Measurements from ENCODE around the gene MLLT3.

The MLLT3 gene

DNA sequence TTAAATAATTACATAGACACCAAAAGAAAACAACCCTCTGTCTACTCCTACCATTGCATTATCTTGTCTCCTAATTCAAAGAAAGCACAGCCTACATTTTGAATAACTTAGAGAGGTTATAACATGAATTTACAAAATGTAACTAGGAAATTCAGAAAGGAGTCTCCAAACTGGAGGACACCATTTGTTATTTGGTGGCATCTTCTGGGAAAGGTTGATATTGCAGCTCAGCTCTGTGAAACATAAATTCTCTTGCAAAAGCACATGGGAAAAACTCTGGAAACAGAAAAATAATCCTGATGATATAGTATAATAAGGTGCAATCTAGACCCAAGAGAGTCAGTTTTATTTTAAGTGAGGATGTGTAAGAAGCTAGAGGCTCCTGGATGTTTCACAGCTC, 215.3 kb downstream of the MLLT3 start:
- DNase-seq: no peak

- no peak for DNase-seq
These were observed 216.0 kb downstream of the MLLT3 start for GRCh38 chr9:20406344-20406743.

DNA sequence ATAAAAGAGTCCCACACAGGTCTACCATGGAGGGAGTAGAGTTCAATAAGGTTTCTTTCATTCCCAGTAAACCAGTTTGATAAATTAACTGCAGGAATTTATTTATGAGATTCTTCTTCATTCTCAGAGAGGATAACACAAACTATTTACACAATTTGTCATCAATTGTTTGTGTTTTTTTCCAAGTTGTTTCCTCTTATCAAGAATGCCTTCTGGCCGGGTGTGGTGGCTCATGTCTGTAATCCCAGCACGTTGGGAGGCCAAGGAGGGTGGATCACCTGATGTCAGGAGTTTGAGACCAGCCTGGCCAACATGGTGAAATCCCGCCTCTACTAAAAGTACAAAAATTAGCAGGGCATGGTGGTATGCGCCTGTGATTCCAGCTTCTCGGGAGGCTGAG, 216.7 kb downstream of the MLLT3 start:
- DNase-seq: no peak

- no peak for DNase-seq
These were observed 217.2 kb downstream of the MLLT3 start for GRCh38 chr9:20405078-20405477.

DNA sequence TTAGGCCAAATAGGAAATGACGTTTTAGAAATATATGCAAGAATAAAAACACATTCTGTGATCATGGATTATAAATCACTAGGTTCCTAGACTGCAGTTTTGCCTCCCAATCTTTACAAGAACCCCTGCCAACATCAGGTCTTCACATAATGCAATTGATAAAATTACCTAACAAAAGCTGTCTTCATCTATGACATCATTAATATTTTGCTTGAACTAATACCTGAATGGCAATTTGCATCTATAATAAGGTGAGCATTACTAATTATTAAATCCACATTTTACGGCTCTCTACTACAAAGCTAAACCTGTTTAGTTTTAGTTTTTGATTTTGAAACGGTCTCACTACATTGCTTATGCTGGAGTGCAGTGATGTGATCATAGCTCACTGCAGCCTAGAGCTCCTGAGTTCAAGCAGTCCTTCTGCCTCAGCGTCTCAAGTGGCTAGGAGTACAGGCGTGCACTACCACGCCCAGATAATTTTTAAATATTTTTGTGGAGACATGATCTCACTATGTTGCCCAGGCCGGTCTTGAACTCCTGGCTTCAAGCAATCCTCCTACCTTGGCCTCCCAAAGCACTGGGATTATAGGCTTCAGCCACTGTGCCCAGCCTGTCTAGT, 218.0 kb downstream of the MLLT3 start:
- no peak for DNase-seq

- no peak for DNase-seq
These were observed 219.0 kb downstream of the MLLT3 start for GRCh38 chr9:20403346-20403745.

DNA sequence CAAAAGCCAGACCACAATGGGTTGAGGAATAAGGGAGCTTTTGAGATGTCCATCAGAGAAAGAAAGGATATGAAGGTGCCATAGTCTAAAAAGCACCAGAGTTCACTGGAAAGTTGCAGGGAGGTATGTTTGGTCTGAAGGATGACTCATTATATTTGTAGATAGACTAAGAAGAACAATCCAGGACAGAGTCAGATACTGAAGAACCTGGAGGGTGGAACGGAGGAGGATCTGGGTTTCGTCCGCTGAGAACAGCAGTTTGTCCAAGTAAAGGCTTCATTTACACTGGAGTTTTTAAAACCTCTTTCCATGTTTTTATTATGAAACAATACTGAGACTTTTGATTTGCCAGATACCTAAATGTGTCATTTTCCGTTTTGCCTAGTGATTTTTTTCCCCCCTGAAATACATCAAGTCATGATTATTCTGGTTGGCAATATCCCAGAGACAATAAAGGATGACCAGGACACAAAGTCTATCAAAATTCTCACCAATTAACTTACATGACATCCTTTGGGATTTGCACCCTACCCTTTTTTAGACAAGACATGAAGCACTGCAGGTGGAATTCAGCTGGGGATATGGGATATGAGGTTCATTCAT, 219.9 kb downstream of the MLLT3 start:
- no peak for DNase-seq

- no peak for DNase-seq
These were observed 223.6 kb downstream of the MLLT3 start for GRCh38 chr9:20398536-20399338.

GRCh38 chr9:20397348-20397747, 225.0 kb downstream of the MLLT3 start:
- DNase-seq: no peak

DNA sequence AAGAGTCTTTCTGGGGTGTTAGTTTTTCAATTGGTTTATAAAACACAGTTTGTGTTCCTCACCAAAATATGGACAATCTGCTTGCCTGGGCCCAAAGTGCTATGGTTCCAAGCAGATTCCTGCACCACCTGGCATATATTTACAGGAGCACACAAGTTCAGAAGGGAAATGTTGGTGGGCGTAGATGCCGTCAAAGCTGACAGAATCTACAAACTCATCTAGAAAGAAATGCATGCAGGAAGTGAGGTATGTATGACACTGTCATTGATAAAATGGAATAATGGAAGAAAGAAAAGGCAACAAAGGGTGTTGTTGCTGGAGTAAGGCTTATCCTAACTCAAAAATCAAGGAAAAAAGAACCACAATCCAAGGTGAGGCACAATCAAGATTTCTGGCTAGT, 225.8 kb downstream of the MLLT3 start:
- DNase-seq: no peak

- no peak for DNase-seq
These were observed 226.6 kb downstream of the MLLT3 start for GRCh38 chr9:20395651-20396050.

- DNase-seq: no peak
These were observed 227.3 kb downstream of the MLLT3 start for GRCh38 chr9:20394969-20395368.

GRCh38 chr9:20391208-20391607, 231.1 kb downstream of the MLLT3 start:
- DNase-seq: no peak

- DNase-seq: no peak
These were observed 231.9 kb downstream of the MLLT3 start for GRCh38 chr9:20390400-20390799.

DNA sequence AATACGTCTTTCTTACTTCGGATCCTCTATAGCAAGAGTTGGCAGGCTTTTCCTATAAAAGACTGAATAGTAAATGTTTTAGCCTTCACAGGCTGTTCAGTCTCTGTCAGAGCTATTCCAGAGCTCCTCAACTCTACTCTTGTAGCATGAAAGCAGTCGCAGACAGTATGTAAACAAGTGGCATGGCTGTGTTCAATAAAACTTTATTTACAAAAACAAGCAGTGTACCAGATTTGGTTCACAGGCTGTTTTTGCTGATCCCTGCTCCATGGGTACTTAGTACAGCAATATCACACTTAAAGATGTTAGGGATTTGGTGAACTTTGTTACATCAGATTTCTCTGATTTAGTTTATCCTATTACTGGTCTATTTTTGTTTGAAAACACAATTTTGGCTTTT, 235.2 kb downstream of the MLLT3 start:
- DNase-seq: no peak

DNA sequence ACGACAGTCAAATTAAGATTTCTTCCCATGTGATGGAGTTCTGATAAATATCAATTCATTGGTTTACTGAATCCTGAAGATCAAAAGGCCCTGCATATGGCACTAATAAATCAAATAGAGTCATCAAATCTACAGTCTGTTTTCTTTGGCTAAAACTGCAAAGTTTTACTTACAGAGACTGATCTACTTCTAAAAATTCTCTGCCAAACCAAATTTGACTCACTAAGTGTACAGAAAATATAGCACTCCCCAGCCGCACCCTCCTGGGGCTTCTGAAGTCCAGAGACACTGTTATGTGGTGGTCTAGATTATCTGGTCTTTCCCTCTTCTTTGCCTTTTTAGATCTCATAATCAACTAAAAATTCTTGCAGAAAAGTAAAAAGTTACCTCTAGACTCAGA, 237.7 kb downstream of the MLLT3 start:
- DNase-seq: no peak

- DNase-seq: no peak
These were observed 239.7 kb downstream of the MLLT3 start for GRCh38 chr9:20382460-20383071.

GRCh38 chr9:20380546-20380945, 241.8 kb downstream of the MLLT3 start:
- DNase-seq: no peak

DNA sequence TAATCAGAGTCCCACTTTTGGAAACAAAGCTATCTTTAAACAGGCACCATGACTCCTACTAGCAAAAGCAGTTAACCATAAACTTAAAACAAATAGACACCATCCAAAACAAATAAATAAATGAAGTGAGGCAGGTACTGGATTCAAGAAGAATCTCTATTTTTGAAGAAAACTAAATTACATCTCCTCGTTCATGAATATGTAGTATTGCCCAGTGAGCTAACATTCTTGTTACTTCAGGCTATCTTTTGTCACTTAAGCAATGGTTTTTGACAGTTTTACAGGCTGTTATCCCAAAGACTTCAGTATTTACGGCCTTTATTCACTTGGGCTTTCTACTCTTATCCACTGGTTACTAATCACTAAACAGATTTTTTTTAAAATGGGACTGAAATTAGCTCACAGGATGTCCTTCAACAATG, 242.5 kb downstream of the MLLT3 start:
- no peak for DNase-seq

DNA sequence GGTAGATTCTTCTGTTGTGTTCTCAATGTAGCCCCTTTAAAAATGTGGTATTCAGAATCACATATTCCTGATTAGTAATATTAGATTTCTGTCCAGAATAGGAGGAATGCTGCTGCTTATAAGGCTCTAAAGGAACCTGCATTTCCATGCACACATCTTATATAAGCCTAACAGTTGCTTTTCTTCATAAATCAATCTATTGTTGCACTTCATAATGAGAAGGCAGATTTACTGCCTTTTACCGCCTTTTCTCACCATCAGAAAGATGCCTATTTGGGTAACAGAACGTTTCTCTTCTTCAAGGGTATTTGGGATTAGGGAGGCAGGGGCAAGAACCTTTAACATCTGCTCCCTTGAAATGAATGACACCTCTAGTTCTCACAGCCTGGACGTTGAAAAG, 243.4 kb downstream of the MLLT3 start:
- DNase-seq: no peak

- no peak for DNase-seq
These were observed 244.5 kb downstream of the MLLT3 start for GRCh38 chr9:20377790-20378189.

- DNase-seq: no peak
These were observed 245.4 kb downstream of the MLLT3 start for GRCh38 chr9:20376731-20377375.

GRCh38 chr9:20376042-20376441, 246.3 kb downstream of the MLLT3 start:
- no peak for DNase-seq
